ENCODE results near the gene VPS16.
"Not testable (repeated sequence)": the region's sequence is repeated elsewhere in the genome, so short reads cannot be mapped to it uniquely, and the experiment has no call there.

The VPS16 gene

GRCh38 chr20:2871661-2872458, 31.3 kb downstream of the VPS16 start:
- DNase-seq, result no peak

- peak; percentile 69 for DNase-seq
Observed at GRCh38 chr20:2872459-2873009, 32.0 kb downstream of the VPS16 start.

- peak; percentile 84 for DNase-seq
Observed at GRCh38 chr20:2873010-2873746, 32.6 kb downstream of the VPS16 start, which contains the start of gene PTPRA. TSS of gene PTPRA (plus strand) at chr20:2873481. CDS start at chr20:2964278, 90,797 bp downstream.

- peak; percentile 57 for DNase-seq
Observed at GRCh38 chr20:2873747-2874041, 33.1 kb downstream of the VPS16 start.

GRCh38 chr20:2874456-2874855, 33.9 kb downstream of the VPS16 start:
- no peak for DNase-seq

- DNase-seq, result no peak
Observed at GRCh38 chr20:2875690-2876203, 35.2 kb downstream of the VPS16 start.

- no peak for DNase-seq
Observed at GRCh38 chr20:2878515-2878914, 38.0 kb downstream of the VPS16 start.

GRCh38 chr20:2879146-2879545, 38.6 kb downstream of the VPS16 start:
- no peak for DNase-seq

- no peak for DNase-seq
Observed at GRCh38 chr20:2880650-2881049, 40.1 kb downstream of the VPS16 start.

GRCh38 chr20:2883726-2884637, 43.4 kb downstream of the VPS16 start:
- no peak for DNase-seq

- no peak for DNase-seq
Observed at GRCh38 chr20:2887715-2888114, 47.2 kb downstream of the VPS16 start.

GRCh38 chr20:2888224-2888955, 47.8 kb downstream of the VPS16 start:
- no peak for DNase-seq

- no peak for DNase-seq
Observed at GRCh38 chr20:2889209-2889608, 48.7 kb downstream of the VPS16 start.

- no peak for DNase-seq
Observed at GRCh38 chr20:2889797-2890196, 49.3 kb downstream of the VPS16 start.

- DNase-seq, result no peak
Observed at GRCh38 chr20:2890742-2891141, 50.2 kb downstream of the VPS16 start.

- no peak for DNase-seq
Observed at GRCh38 chr20:2891343-2891742, 50.8 kb downstream of the VPS16 start.

GRCh38 chr20:2892376-2892775, 51.8 kb downstream of the VPS16 start:
- DNase-seq, result no peak

GRCh38 chr20:2894221-2894620, 53.7 kb downstream of the VPS16 start:
- DNase-seq, result no peak

- not testable (repeated sequence) for DNase-seq
Observed at GRCh38 chr20:2895154-2895553, 54.6 kb downstream of the VPS16 start.

GRCh38 chr20:2899243-2899642, 58.7 kb downstream of the VPS16 start:
- no peak for DNase-seq

GRCh38 chr20:2900845-2901592, 60.5 kb downstream of the VPS16 start:
- no peak for DNase-seq

Measured in central memory CD4-positive, alpha-beta T cell (primary cell).